ENCODE data around the gene INTS7.
"Not testable (repeated sequence)": the region's sequence is repeated elsewhere in the genome, so short reads cannot be mapped to it uniquely, and the experiment has no call there.

Gene INTS7

GRCh38 chr1:211929683-211930082 lies 105.7 kb downstream of the INTS7 start:
- no peak for DNase-seq

GRCh38 chr1:211928993-211929637 lies 106.2 kb downstream of the INTS7 start:
- DNase-seq: no peak

- no peak for DNase-seq
Measured at GRCh38 chr1:211928290-211928801, 107.0 kb downstream of the INTS7 start.

GRCh38 chr1:211925016-211925415 lies 110.3 kb downstream of the INTS7 start:
- DNase-seq: no peak

- DNase-seq: no peak
Measured at GRCh38 chr1:211924256-211924655, 111.1 kb downstream of the INTS7 start.

GRCh38 chr1:211923095-211923494 lies 112.3 kb downstream of the INTS7 start:
- no peak for DNase-seq

- no peak for DNase-seq
Measured at GRCh38 chr1:211921579-211922095, 113.7 kb downstream of the INTS7 start.

- no peak for DNase-seq
Measured at GRCh38 chr1:211920602-211921226, 114.6 kb downstream of the INTS7 start.

- DNase-seq: no peak
Measured at GRCh38 chr1:211920141-211920572, 115.2 kb downstream of the INTS7 start.

- no peak for DNase-seq
Measured at GRCh38 chr1:211918843-211919414, 116.4 kb downstream of the INTS7 start.

GRCh38 chr1:211916458-211916857 lies 118.9 kb downstream of the INTS7 start:
- DNase-seq: not testable (repeated sequence)

GRCh38 chr1:211915924-211916323 lies 119.4 kb downstream of the INTS7 start:
- no peak for DNase-seq

- DNase-seq: no peak
Measured at GRCh38 chr1:211912844-211913432, 122.4 kb downstream of the INTS7 start.

GRCh38 chr1:211912038-211912437 lies 123.3 kb downstream of the INTS7 start:
- DNase-seq: no peak

GRCh38 chr1:211910913-211911485 lies 124.4 kb downstream of the INTS7 start:
- DNase-seq: no peak

GRCh38 chr1:211910113-211910884 lies 125.1 kb downstream of the INTS7 start:
- DNase-seq: no peak

- no peak for DNase-seq
Measured at GRCh38 chr1:211909395-211909794, 126.0 kb downstream of the INTS7 start.

- no peak for DNase-seq
Measured at GRCh38 chr1:211908951-211909350, 126.4 kb downstream of the INTS7 start.

GRCh38 chr1:211908453-211908852 lies 126.9 kb downstream of the INTS7 start:
- no peak for DNase-seq

GRCh38 chr1:211903490-211904245 lies 131.7 kb downstream of the INTS7 start:
- DNase-seq: no peak

GRCh38 chr1:211902624-211903291 lies 132.6 kb downstream of the INTS7 start:
- DNase-seq: no peak

All from stimulated activated CD4-positive, alpha-beta T cell treated with anti-CD3 and anti-CD28 coated beads, Interleukin-2, amount 100 ng/mL, for 24 hours (primary cell).